Measurements from ENCODE around the gene CCDC142.
A peak's percentile ranks its signal among the peaks of the same experiment; 100 is the strongest.

CCDC142 gene

GRCh38 chr2:74482801-74483674, at the start of gene CCDC142, which contains the start of gene TTC31:
Gene CCDC142, minus strand, starts transcription at chr2:74482998. Its CDS starts 161 bp downstream, at chr2:74482837.
Gene TTC31, plus strand, starts transcription at chr2:74483081. Its CDS starts 15 bp downstream, at chr2:74483096.
- DNase-seq: peak; percentile 94

- DNase-seq: no peak
These were observed 49.4 kb upstream of the CCDC142 start for GRCh38 chr2:74532222-74532621.

- no peak for DNase-seq
These were observed 48.9 kb upstream of the CCDC142 start for GRCh38 chr2:74531666-74532065.

- DNase-seq: peak; percentile 55
These were observed 47.7 kb upstream of the CCDC142 start for GRCh38 chr2:74530239-74531187.

- DNase-seq: peak; percentile 96
These were observed 46.8 kb upstream of the CCDC142 start, which contains the start of the genes AUP1 and HTRA2 for GRCh38 chr2:74529357-74530238. Gene AUP1, minus strand, starts transcription at chr2:74529706. Its CDS starts 77 bp downstream, at chr2:74529629. Gene HTRA2, plus strand, starts transcription at chr2:74529933. Its CDS starts 74 bp downstream, at chr2:74530007.

- no peak for DNase-seq
These were observed 46.0 kb upstream of the CCDC142 start for GRCh38 chr2:74528600-74529356.

GRCh38 chr2:74527741-74528140, 44.9 kb upstream of the CCDC142 start:
- DNase-seq: no peak

- DNase-seq: no peak
These were observed 43.9 kb upstream of the CCDC142 start for GRCh38 chr2:74526649-74527230.

GRCh38 chr2:74525717-74526648, 43.2 kb upstream of the CCDC142 start, which contains the start of gene DQX1:
Gene DQX1, minus strand, starts transcription at chr2:74526231. Its CDS starts 502 bp downstream, at chr2:74525729.
- no peak for DNase-seq

- DNase-seq: no peak
These were observed 42.3 kb upstream of the CCDC142 start for GRCh38 chr2:74524955-74525716.

GRCh38 chr2:74524005-74524404, 41.2 kb upstream of the CCDC142 start:
- DNase-seq: no peak

- DNase-seq: no peak
These were observed 39.7 kb upstream of the CCDC142 start for GRCh38 chr2:74522516-74522915.

GRCh38 chr2:74516650-74517049, 33.9 kb upstream of the CCDC142 start:
- no peak for DNase-seq

GRCh38 chr2:74515981-74516633, 33.3 kb upstream of the CCDC142 start:
- DNase-seq: peak; percentile 83

- no peak for DNase-seq
These were observed 32.6 kb upstream of the CCDC142 start for GRCh38 chr2:74515271-74515980.

GRCh38 chr2:74514368-74515270, 31.8 kb upstream of the CCDC142 start, which contains the start of gene TLX2:
Gene TLX2, plus strand, starts transcription at chr2:74514450. Its CDS starts 357 bp downstream, at chr2:74514807.
- DNase-seq: no peak
